Middle frontal gyrus (tissue), 1 donor: Measurements from ENCODE around the gene PGAP2.
"Not testable (repeated sequence)": the region's sequence is repeated elsewhere in the genome, so short reads cannot be mapped to it uniquely, and the experiment has no call there.

Experiments
- DNase-seq: peaks from one replicate; pipeline ENCODE4 v3.0.0-alpha.2; 2015; ENCODE audit warnings: low spot score; ENCODE audit errors: extremely low spot score

Gene PGAP2

GRCh38 chr11:3803726-3804495, 4.4 kb upstream of the PGAP2 start:
- no peak for DNase-seq

DNA sequence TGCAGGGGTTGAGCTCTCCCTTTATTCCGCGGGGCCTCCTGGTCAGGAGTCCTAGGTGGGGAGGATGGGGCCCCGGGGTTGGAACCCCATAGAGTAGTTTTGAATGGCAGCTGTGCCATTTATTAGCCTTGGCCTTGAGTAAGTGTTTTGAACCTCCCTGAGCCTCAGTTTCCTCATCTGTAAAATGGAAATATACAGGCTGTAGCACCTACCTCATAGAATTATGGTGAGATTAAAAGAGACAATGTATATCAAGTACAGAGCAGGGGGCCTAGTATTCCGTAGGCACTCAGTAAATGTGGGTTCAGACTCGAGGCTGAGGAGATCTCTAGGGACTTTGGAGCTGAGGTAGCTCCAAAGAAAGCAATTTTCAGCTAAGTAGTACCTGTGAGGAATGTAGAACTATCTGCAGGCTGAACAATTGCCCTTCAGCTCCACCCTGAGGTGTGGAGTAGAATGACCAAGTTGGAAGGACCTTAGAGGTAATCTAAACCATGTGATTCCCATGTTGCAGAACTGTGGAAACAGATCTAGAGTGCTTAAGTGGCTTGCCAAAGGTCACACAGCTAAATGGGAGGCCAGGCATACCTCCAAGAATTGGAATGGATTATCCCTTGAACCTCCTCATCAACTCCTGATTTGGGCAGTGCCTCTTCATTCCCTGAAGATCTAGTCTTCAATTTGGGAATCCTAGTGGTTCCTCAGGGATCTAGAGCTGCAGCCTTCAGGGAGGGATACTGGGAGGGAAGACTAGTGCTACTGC, 682 bp downstream of the PGAP2 start:
- no peak for DNase-seq

GRCh38 chr11:3809624-3809928, 1.2 kb downstream of the PGAP2 start:
- DNase-seq, result no peak

DNA sequence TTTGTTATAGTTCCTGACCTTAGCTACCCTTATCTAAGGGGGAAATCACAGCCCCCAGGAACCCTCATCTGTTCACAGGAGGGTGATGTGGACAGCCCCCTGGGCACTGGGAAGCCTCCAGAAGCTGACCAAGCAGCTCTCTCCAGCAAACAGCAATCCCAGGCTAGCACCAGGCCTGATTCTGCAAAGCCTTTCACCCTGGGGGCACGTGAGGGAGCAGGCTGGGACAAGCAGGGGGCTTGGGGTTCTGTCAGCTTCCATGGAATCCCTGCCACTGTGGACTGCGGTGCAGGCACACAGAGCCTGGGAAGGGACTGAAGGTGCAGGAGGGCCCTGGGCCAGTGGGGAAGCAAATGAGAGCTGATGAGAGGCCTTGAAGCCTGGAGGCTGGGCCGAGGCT, 2.1 kb downstream of the PGAP2 start:
- DNase-seq, result no peak

DNA sequence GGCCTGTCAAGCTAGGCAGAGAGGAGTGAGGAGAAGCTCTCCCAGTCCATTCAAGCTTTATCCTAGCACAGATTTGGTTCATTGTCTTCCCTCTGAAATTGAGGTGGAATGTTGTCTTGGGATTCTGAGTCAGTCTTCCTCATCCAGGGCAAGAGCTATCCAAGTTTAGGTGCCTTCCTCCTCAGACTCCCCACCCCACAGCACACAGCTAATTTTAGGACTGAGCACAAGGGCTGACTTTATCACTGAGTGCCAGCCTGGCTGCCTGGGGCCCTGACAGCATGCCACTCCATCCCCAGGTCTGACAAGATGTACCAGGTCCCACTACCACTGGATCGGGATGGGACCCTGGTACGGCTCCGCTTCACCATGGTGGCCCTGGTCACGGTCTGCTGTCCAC, 2.6 kb downstream of the PGAP2 start:
- no peak for DNase-seq

DNA sequence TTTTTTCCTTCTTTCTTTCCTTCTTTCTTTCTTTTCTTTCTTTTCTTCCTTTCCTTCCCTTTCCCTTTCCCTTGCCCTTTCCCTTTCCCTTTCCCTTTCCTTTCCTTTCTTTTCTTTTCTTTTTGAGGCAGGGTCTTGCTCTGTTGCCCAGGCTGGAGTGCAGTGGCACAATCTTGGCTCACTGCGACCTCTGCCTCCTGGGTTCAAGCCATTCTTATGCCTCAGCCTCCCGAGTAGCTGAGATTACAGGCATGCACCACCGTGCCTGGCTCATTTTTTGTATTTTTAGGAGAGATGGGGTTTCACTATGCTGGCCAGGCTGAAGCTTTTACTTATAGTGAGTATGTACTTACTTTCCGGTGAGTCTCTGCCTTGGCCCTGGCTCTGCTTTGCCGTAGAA, 6.5 kb downstream of the PGAP2 start:
- not testable (repeated sequence) for DNase-seq

DNA sequence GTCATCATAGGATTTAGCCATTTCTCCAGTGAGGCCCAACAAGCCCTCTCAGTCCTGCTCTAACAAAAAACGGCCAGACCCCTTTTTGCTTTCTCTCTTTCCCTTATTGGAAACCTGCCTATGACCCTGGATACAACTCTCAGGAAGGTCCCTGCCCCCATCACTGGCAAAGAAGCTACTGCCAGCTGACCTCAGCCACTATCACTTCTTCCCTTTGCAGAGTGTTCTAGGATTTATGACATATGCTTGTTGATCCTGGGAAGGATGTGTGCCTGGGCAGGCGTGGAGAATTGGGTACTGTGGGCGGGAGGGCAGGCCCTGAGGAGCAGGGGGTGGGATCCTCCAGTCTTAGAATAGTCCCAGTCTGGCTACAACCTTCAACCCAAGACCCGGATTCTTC, 7.5 kb downstream of the PGAP2 start:
- DNase-seq, result no peak

- DNase-seq, result no peak
Measured at GRCh38 chr11:3816673-3817072, 8.3 kb downstream of the PGAP2 start.

GRCh38 chr11:3817181-3817800, 8.9 kb downstream of the PGAP2 start:
- DNase-seq, result no peak

DNA sequence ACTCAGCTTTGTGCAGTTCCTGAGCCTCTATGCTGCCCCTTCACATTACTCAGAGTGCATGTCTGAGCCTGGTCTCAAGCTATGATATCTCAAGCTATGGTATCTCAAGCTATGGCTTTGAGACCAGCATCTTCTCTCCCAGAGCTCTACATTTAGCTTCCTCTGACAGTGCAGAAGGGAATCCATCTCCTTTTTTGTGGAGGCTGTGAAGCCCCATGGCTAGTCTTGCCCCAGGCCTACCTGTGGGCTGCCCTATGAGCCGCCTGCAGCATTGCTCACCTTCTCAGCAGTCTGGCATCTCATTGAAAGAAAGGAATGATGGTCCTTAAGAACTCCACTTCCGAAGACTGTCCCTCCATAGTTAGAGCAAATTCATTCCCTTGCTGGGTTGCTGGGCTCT, 12.6 kb downstream of the PGAP2 start:
- DNase-seq, result no peak

DNA sequence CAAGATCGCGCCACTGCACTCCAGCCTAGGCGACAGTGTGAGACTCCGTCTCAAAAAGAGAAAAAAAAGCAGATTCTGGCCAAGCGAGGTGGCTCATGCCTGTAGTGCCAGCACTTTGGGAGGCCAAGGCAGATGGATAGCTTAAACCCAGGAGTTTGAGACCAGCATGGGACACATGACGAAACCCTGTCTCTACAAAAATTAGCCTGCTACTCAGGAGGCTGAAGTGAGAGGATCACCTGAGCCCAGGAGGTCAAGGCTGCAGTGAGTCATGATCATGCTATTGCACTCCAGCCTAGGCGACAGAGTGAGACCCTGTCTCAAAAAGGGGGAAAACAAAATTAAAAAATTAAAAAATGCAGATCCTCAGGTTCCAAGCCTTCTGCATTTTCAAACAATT, 14.0 kb downstream of the PGAP2 start:
- no peak for DNase-seq

DNA sequence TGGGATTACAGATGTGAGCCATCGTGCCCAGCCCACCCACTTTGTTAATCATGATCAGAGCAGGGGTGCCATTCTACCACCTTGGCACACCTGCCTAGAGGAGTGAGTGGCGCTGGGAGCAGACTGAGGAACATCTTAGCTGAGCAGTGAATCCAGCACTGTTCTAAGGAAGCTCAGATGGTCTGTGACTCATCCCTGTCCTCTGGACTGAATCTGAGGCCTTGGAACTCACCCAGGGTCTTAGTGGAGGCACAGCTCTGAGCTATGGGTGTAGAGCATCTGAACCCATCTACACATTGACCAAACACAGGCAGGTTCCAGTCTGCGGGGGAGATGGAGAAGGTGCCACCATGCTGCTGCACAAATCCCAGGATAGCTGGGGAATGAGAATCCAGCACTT, 14.9 kb downstream of the PGAP2 start:
- no peak for DNase-seq

- no peak for DNase-seq
Measured at GRCh38 chr11:3823762-3824506, 15.6 kb downstream of the PGAP2 start.

GRCh38 chr11:3824714-3825472, 16.5 kb downstream of the PGAP2 start:
- no peak for DNase-seq

- no peak for DNase-seq
Measured at GRCh38 chr11:3825473-3826154, 17.3 kb downstream of the PGAP2 start.

GRCh38 chr11:3826721-3827120, 18.4 kb downstream of the PGAP2 start:
- peak; percentile 60 for DNase-seq

- no peak for DNase-seq
Measured at GRCh38 chr11:3827434-3828186, 19.2 kb downstream of the PGAP2 start.

DNA sequence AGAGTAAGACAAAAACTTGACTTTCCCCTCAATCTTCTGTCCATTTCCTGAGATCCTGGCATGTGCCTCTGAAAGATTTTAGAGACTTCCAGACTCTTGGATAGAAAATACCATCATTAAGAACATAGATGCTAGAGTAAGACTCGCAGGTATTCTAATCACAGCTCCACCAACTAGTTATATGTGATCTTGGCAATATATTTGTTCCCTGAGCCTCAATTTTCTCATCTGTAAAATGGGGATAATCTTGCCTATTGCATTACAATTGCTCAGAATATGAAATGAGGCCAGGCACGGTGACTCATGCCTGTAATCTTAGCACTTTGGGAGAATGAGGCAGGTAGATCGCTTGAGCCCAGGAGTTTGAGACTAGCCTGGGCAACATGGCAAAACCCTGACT, 21.7 kb downstream of the PGAP2 start:
- DNase-seq, result no peak

- DNase-seq, result no peak
Measured at GRCh38 chr11:3830730-3831129, 22.4 kb downstream of the PGAP2 start.
